Eye (tissue), 1 donor: ENCODE results near the gene SQSTM1.
"Not testable (repeated sequence)": the region's sequence is repeated elsewhere in the genome, so short reads cannot be mapped to it uniquely, and the experiment has no call there.

Source experiments
- DNase-seq: peaks from one replicate; pipeline ENCODE4 v3.0.0-alpha.2; 2015

SQSTM1 gene

GRCh38 chr5:179820483-179821297, at the start of gene SQSTM1:
SQSTM1 (plus strand) TSS chr5:179820905; CDS start chr5:179820937, 32 bp downstream.
- DNase-seq, result peak; percentile 95

GRCh38 chr5:179771311-179771895, 49.3 kb upstream of the SQSTM1 start:
- DNase-seq, result no peak

- DNase-seq, result no peak
Measured at GRCh38 chr5:179772351-179772750, 48.4 kb upstream of the SQSTM1 start.

GRCh38 chr5:179773686-179774040, 47.0 kb upstream of the SQSTM1 start:
- DNase-seq, result no peak

GRCh38 chr5:179774442-179774841, 46.3 kb upstream of the SQSTM1 start:
- no peak for DNase-seq

GRCh38 chr5:179776411-179776938, 44.2 kb upstream of the SQSTM1 start:
- DNase-seq, result no peak

GRCh38 chr5:179777456-179777855, 43.2 kb upstream of the SQSTM1 start:
- no peak for DNase-seq

GRCh38 chr5:179777909-179778308, 42.8 kb upstream of the SQSTM1 start:
- DNase-seq, result no peak

GRCh38 chr5:179778591-179778990, 42.1 kb upstream of the SQSTM1 start:
- no peak for DNase-seq

GRCh38 chr5:179779826-179780225, 40.9 kb upstream of the SQSTM1 start:
- DNase-seq, result no peak

- no peak for DNase-seq
Measured at GRCh38 chr5:179780362-179780761, 40.3 kb upstream of the SQSTM1 start.

- no peak for DNase-seq
Measured at GRCh38 chr5:179781846-179782245, 38.9 kb upstream of the SQSTM1 start.

GRCh38 chr5:179783128-179783527, 37.6 kb upstream of the SQSTM1 start:
- no peak for DNase-seq

GRCh38 chr5:179786861-179787260, 33.8 kb upstream of the SQSTM1 start:
- no peak for DNase-seq

- no peak for DNase-seq
Measured at GRCh38 chr5:179788193-179788854, 32.4 kb upstream of the SQSTM1 start.

- not testable (repeated sequence) for DNase-seq
Measured at GRCh38 chr5:179789278-179789677, 31.4 kb upstream of the SQSTM1 start.

- no peak for DNase-seq
Measured at GRCh38 chr5:179791881-179792611, 28.7 kb upstream of the SQSTM1 start.

- no peak for DNase-seq
Measured at GRCh38 chr5:179792612-179793467, 27.9 kb upstream of the SQSTM1 start.

- DNase-seq, result peak; percentile 21
Measured at GRCh38 chr5:179793468-179794139, 27.1 kb upstream of the SQSTM1 start, which contains the start of gene LTC4S. LTC4S (plus strand) TSS chr5:179793986; CDS start chr5:179794081, 95 bp downstream.

GRCh38 chr5:179794171-179794570, 26.5 kb upstream of the SQSTM1 start:
- DNase-seq, result no peak

- no peak for DNase-seq
Measured at GRCh38 chr5:179794575-179794974, 26.1 kb upstream of the SQSTM1 start.
